Skeletal muscle tissue (tissue), 4 donors: ENCODE data around the gene MYH1. TPM values are rescaled to one million over a fixed set of nuclear protein-coding genes. Genes with fewer than 3 reads are reported as not detected.

ENCODE experiments used
- H3K27ac ChIP-seq: one replicate; pipeline ENCODE4 v1.7.0; 2013; ENCODE audit warnings: mild to moderate bottlenecking, low read depth, low read length, inconsistent platforms
- H3K27me3 ChIP-seq, 3 donors: one replicate each; pipeline ENCODE4 v1.7.0; 2013; ENCODE audit warnings: low read length in 3 of 3; ENCODE audit not compliant: control insufficient read depth in 3 of 3, insufficient read depth in 3 of 3
- H3K36me3 ChIP-seq, 3 donors: one replicate each; pipeline ENCODE4 v1.7.0; 2013; ENCODE audit warnings: low read length in 3 of 3; ENCODE audit not compliant: control insufficient read depth in 3 of 3, insufficient read depth in 3 of 3
- H3K4me1 ChIP-seq, 3 donors: one replicate each; pipeline ENCODE4 v1.7.0; 2013; ENCODE audit warnings: low read length in 3 of 3, mild to moderate bottlenecking in 3 of 3; ENCODE audit not compliant: control insufficient read depth in 3 of 3, insufficient read depth in 3 of 3
- H3K4me3 ChIP-seq, 3 donors: one replicate each; pipeline ENCODE4 v1.7.0; 2013; ENCODE audit warnings: low read length in 3 of 3
- H3K9ac ChIP-seq, 3 donors: one replicate each; pipeline ENCODE4 v1.7.0; 2013; ENCODE audit warnings: low read length in 3 of 3, mild to moderate bottlenecking in 3 of 3, moderate library complexity in 2 of 3, low read depth in 1 of 3
- H3K9me3 ChIP-seq, 3 donors: one replicate each; pipeline ENCODE4 v1.7.0; 2013; ENCODE audit warnings: low read length in 3 of 3; ENCODE audit not compliant: control insufficient read depth in 3 of 3
- total RNA-seq: library from RNA; depleted of rRNA; stranded (reverse); fragments of >200 nt; gene quantifications from one replicate; pipeline ENCODE4 v1.2.3, GENCODE V29; 2014
- donor health status: Osteomylitis.

The MYH1 gene
- total RNA-seq, 1 donor from 2014 or later: 12.0 TPM

DNA sequence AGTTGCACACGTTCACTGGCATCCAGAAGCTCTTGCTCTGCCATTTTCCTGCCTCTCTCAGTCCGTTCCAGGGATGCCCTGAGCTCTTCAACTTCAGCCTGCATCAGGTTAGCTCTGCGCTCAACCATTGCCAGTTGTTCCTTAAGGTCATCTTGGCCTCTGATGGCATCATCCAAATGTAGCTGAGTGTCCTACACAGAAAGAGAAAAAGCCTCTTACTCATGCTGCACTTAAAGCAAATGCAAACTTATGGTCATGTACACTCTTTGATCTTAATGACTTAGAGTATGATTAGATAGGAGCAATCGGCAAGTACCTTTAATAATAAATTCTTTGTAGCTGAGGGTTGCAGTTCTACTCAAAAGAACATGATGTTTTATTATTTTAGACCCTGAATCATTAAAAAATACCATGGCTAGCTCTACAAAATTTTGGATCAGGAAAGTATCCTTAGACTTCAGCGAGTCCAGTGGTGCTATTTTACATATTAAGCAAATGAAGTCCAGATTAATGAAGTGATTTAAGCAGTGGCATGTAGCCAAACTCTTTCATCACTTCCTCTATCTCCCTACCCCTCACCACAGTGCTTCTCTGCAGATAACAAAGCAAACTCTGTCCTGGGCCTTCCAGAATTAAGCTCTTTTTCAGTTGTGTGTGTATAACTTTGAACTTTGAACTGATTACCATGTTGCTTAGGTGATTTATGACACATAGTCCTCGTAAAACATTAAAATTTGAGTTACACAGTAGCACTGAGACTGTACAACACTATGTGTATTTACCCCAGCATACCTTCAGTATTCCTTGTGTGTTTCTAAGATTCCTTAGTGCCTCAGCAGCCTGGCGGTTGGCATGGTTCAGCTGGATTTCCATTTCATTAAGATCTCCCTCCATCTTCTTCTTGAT is 71.1 kb downstream of the MYH1 start:
- no peak overlapping the region for H3K4me3 ChIP-seq
- no peaks in the 10 kb centered on the region for H3K9me3 ChIP-seq
- no peaks in the 10 kb centered on the region for H3K36me3 ChIP-seq
- H3K27me3 ChIP-seq: no peaks in the 10 kb centered on the region
- H3K4me1 ChIP-seq: no peaks in the 10 kb centered on the region
- no peak overlapping the region for H3K9ac ChIP-seq
- H3K27ac ChIP-seq: no peak overlapping the region

Other genes with a start within 250 kb of the MYH1 start
- gene MYH13, start 145.5 kb downstream of the MYH1 start, total RNA-seq: 0.52 TPM
- gene MYH8, start 96.6 kb downstream of the MYH1 start, total RNA-seq: 3,493 TPM
- gene MYH4, start 49.0 kb downstream of the MYH1 start, total RNA-seq: under 0.01 TPM
- gene MYH2, start 31.1 kb upstream of the MYH1 start, total RNA-seq: 43.8 TPM
- 6,986 TPM for gene MYH3, start 138.8 kb upstream of the MYH1 start, total RNA-seq
- 9.4 TPM for gene SCO1, start 179.0 kb upstream of the MYH1 start, total RNA-seq
- 16.2 TPM for gene ADPRM, start 179.1 kb upstream of the MYH1 start, total RNA-seq
- gene TMEM220, start 211.5 kb upstream of the MYH1 start, total RNA-seq: 5.2 TPM